ENCODE measurements around the gene TBC1D30. TPM values are rescaled to one million over a fixed set of nuclear protein-coding genes. Genes with fewer than 3 reads are reported as not detected.

The TBC1D30 gene
- total RNA-seq, 8 experiments from 2014 or later = 0.09 to 18.5 (median 5.4) TPM

GRCh38 chr12:64884728-64885127, 60.3 kb downstream of the TBC1D30 start:
- in situ Hi-C loops (cut with MboI; ENCODE audit: low pct_unique_long_range_greater_than_20kb in 2 of 9, low sequenced_read_pairs in 9 of 9, unreplicated experiment in 9 of 9) = loop anchor here in 3 of 9 experiments (25.0 kb wide), 2 partner anchors 228 to 1203 kb away; partner anchors contain the start of gene WIF1 (in 3 of the 3)
- ATAC-seq (replicated peaks in 6 of 8) = no peak
- 56 to 100% (median 86%) methylated on average over 2 to 3 of the region's 3 CpGs for WGBS, 10 experiments

GRCh38 chr12:64889434-64890216, 65.2 kb downstream of the TBC1D30 start:
- H3K4me1 ChIP-seq (replicated peaks in 1 of 2) = no peaks in the 10 kb centered on the region
- in situ Hi-C loops (cut with MboI; ENCODE audit: low pct_unique_long_range_greater_than_20kb in 2 of 9, low sequenced_read_pairs in 9 of 9, unreplicated experiment in 9 of 9) = loop anchor here in 4 of 9 experiments (10.0 to 25.0 kb wide), 3 partner anchors 215 to 1198 kb away; partner anchors contain the start of gene WIF1 (in 3 of the 4)
- peak in 1 of 8 experiments; percentile 34 for ATAC-seq (replicated peaks in 6 of 8)
- no peak overlapping the region for H3K27ac ChIP-seq
- 37 to 100% (median 58%) methylated on average over 1 to 11 of the region's 11 CpGs; no CpG with 5 or more reads in 1 of the 10 experiments for WGBS, 10 experiments
- H3K4me3 ChIP-seq = no peak overlapping the region

More at GRCh38 chr12:64884728-64885127, 60.3 kb downstream of the TBC1D30 start:
- Histone ChIP-seq H3K27ac (no peak overlapping the region), H3K4me3 (no peak overlapping the region), H3K4me1 (replicated peaks in 1 of 2) (no peaks in the 10 kb centered on the region)

GRCh38 chr12:64890873-64891468, 66.5 kb downstream of the TBC1D30 start:
- in situ Hi-C loops (cut with MboI; ENCODE audit: low pct_unique_long_range_greater_than_20kb in 2 of 9, low sequenced_read_pairs in 9 of 9, unreplicated experiment in 9 of 9) = loop anchor here in 4 of 9 experiments (10.0 to 25.0 kb wide), 3 partner anchors 214 to 1196 kb away; partner anchors contain the start of gene WIF1 (in 3 of the 4)
- no peak overlapping the region for H3K27ac ChIP-seq
- no peaks in the 10 kb centered on the region for H3K4me1 ChIP-seq (replicated peaks in 1 of 2)
- 0 to 75% (median 59%) methylated on average over 2 to 5 of the region's 6 CpGs; no CpG with 5 or more reads in 1 of the 10 experiments for WGBS, 10 experiments
- H3K4me3 ChIP-seq = no peak overlapping the region
- ATAC-seq (replicated peaks in 6 of 8) = peak; percentile 48 to 72 (median 58)

- 100% methylated on average over 1 of the region's 1 CpG; no CpG with 5 or more reads in 9 of the 10 experiments for WGBS, 10 experiments
- H3K4me3 ChIP-seq = no peak overlapping the region
- ATAC-seq (replicated peaks in 6 of 8) = no peak
- in situ Hi-C loops (cut with MboI; ENCODE audit: low pct_unique_long_range_greater_than_20kb in 2 of 9, low sequenced_read_pairs in 9 of 9, unreplicated experiment in 9 of 9) = loop anchor here in 4 of 9 experiments (10.0 to 25.0 kb wide), 3 partner anchors 213 to 1196 kb away; partner anchors contain the start of gene WIF1 (in 3 of the 4)
- H3K27ac ChIP-seq = no peak overlapping the region
- H3K4me1 ChIP-seq (replicated peaks in 1 of 2) = no peaks in the 10 kb centered on the region
These were observed 67.2 kb downstream of the TBC1D30 start for GRCh38 chr12:64891629-64892028.

GRCh38 chr12:64892561-64892960, 68.1 kb downstream of the TBC1D30 start:
- no peak for ATAC-seq (replicated peaks in 6 of 8)
- in situ Hi-C loops (cut with MboI; ENCODE audit: low pct_unique_long_range_greater_than_20kb in 2 of 9, low sequenced_read_pairs in 9 of 9, unreplicated experiment in 9 of 9) = loop anchor here in 4 of 9 experiments (10.0 to 25.0 kb wide), 3 partner anchors 212 to 1195 kb away; partner anchors contain the start of gene WIF1 (in 3 of the 4)
- 0 to 100% (median 95%) methylated on average over 1 to 3 of the region's 4 CpGs for WGBS, 10 experiments
- no peaks in the 10 kb centered on the region for H3K4me1 ChIP-seq (replicated peaks in 1 of 2)
- H3K4me3 ChIP-seq = no peak overlapping the region
- no peak overlapping the region for H3K27ac ChIP-seq

- Histone ChIP-seq H3K4me3 (no peak overlapping the region), H3K27ac (no peak overlapping the region), H3K4me1 (replicated peaks in 1 of 2) (no peaks in the 10 kb centered on the region)
- in situ Hi-C loops (cut with MboI; ENCODE audit: low pct_unique_long_range_greater_than_20kb in 2 of 9, low sequenced_read_pairs in 9 of 9, unreplicated experiment in 9 of 9) = loop anchor here in 4 of 9 experiments (10.0 to 25.0 kb wide), 3 partner anchors 211 to 1193 kb away; partner anchors contain the start of gene WIF1 (in 3 of the 4)
- WGBS, 10 experiments = 0 to 100% (median 82%) methylated on average over 1 to 4 of the region's 4 CpGs; no CpG with 5 or more reads in 1 of the 10 experiments
- ATAC-seq (replicated peaks in 6 of 8) = peak in 3 of 8 experiments; percentile 38 to 70 (median 43)
These were observed 69.5 kb downstream of the TBC1D30 start for GRCh38 chr12:64893961-64894360.

- no peak overlapping the region for H3K4me3 ChIP-seq
- H3K27ac ChIP-seq = no peak overlapping the region
- no peaks in the 10 kb centered on the region for H3K4me1 ChIP-seq (replicated peaks in 1 of 2)
- 0 to 100% (median 75%) methylated on average over 1 to 2 of the region's 2 CpGs for WGBS, 10 experiments
- in situ Hi-C loops (cut with MboI; ENCODE audit: low pct_unique_long_range_greater_than_20kb in 2 of 9, low sequenced_read_pairs in 9 of 9, unreplicated experiment in 9 of 9) = loop anchor here in 4 of 9 experiments (10.0 to 25.0 kb wide), 3 partner anchors 210 to 1192 kb away; partner anchors contain the start of gene WIF1 (in 3 of the 4)
- ATAC-seq (replicated peaks in 6 of 8) = peak in 3 of 8 experiments; percentile 51 to 84 (median 64)
These were observed 70.5 kb downstream of the TBC1D30 start for GRCh38 chr12:64894827-64895475.

- in situ Hi-C loops (cut with MboI; ENCODE audit: low pct_unique_long_range_greater_than_20kb in 2 of 9, low sequenced_read_pairs in 9 of 9, unreplicated experiment in 9 of 9) = loop anchor here in 4 of 9 experiments (10.0 to 25.0 kb wide), 3 partner anchors 209 to 1192 kb away; partner anchors contain the start of gene WIF1 (in 3 of the 4)
- H3K27ac ChIP-seq = no peak overlapping the region
- H3K4me3 ChIP-seq = no peak overlapping the region
- peak in 2 of 8 experiments; percentile 11 to 27 for ATAC-seq (replicated peaks in 6 of 8)
- 23 to 94% (median 80%) methylated on average over 2 to 5 of the region's 5 CpGs for WGBS, 10 experiments
- no peaks in the 10 kb centered on the region for H3K4me1 ChIP-seq (replicated peaks in 1 of 2)
These were observed 71.1 kb downstream of the TBC1D30 start for GRCh38 chr12:64895526-64895925.

- 6 to 100% (median 73%) methylated on average over 1 to 4 of the region's 4 CpGs; no CpG with 5 or more reads in 2 of the 10 experiments for whole genome bisulfite sequencing, 10 experiments
- Histone ChIP-seq H3K4me1 (replicated peaks in 1 of 2) (no peaks in the 10 kb centered on the region), H3K27ac (no peak overlapping the region), H3K4me3 (no peak overlapping the region)
- in situ Hi-C loops (cut with MboI; ENCODE audit: low pct_unique_long_range_greater_than_20kb in 2 of 9, low sequenced_read_pairs in 9 of 9, unreplicated experiment in 9 of 9) = loop anchor here in 1 of 9 experiments (25.0 kb wide), 1 partner anchor 212 kb away; the partner anchor contains the start of gene WIF1
- ATAC-seq (replicated peaks in 6 of 8) = peak in 1 of 8 experiments; percentile 46
These were observed 76.1 kb downstream of the TBC1D30 start for GRCh38 chr12:64900540-64900939.

GRCh38 chr12:64903479-64904152, 79.2 kb downstream of the TBC1D30 start:
- WGBS, 10 experiments = 17 to 100% (median 70%) methylated on average over 1 to 5 of the region's 5 CpGs; no CpG with 5 or more reads in 1 of the 10 experiments
- H3K27ac ChIP-seq = no peak overlapping the region
- in situ Hi-C loops (cut with MboI; ENCODE audit: low pct_unique_long_range_greater_than_20kb in 2 of 9, low sequenced_read_pairs in 9 of 9, unreplicated experiment in 9 of 9) = loop anchor here in 1 of 9 experiments (25.0 kb wide), 1 partner anchor 209 kb away; the partner anchor contains the start of gene WIF1
- no peaks in the 10 kb centered on the region for H3K4me1 ChIP-seq (replicated peaks in 1 of 2)
- H3K4me3 ChIP-seq = no peak overlapping the region
- no peak for ATAC-seq (replicated peaks in 6 of 8)

- Histone ChIP-seq H3K4me1 (replicated peaks in 1 of 2) (peaks cover 0 to 14% of the 10 kb centered on the region in 2 donors), H3K27ac (no peak overlapping the region), H3K4me3 (no peak overlapping the region)
- no peak for ATAC-seq (replicated peaks in 6 of 8)
- 0 to 91% (median 74%) methylated on average over 1 to 3 of the region's 3 CpGs; no CpG with 5 or more reads in 2 of the 10 experiments for WGBS, 10 experiments
- in situ Hi-C loops (cut with MboI; ENCODE audit: low pct_unique_long_range_greater_than_20kb in 2 of 9, low sequenced_read_pairs in 9 of 9, unreplicated experiment in 9 of 9) = loop anchor here in 1 of 9 experiments (25.0 kb wide), 1 partner anchor 205 kb away; the partner anchor contains the start of gene WIF1
These were observed 82.7 kb downstream of the TBC1D30 start for GRCh38 chr12:64907097-64907496.
